Tibial artery (tissue), 4 donors: Measurements from ENCODE around the gene ASAP2.

Experiments
- DNase-seq, 2 donors: peaks; one replicate each; pipeline ENCODE4 v3.0.0-alpha.2; 2019
- H3K27ac ChIP-seq, 2 donors: fragments of 200-600 bp; sonication (generic) in 1 of 2; 1 replicate in 1 of 2; 2 replicates in 1 of 2; pipeline ENCODE4 v1.5.1; 2018 to 2019; ENCODE audit warnings: mild to moderate bottlenecking in 1 of 2
- H3K27me3 ChIP-seq, 2 donors: fragments of 200-600 bp; sonication (generic) in 1 of 2; one replicate each; pipeline versions ENCODE4 v1.5.1 to v1.6.0; 2016 to 2019
- H3K36me3 ChIP-seq, 3 donors: fragments of 200-600 bp; sonication (generic) in 2 of 3; one replicate each; pipeline ENCODE4 v1.5.1; 2016 to 2019; ENCODE audit warnings: mild to moderate bottlenecking in 2 of 3
- H3K4me1 ChIP-seq, 4 donors: fragments of 200-600 bp; sonication (generic) in 2 of 4; 1 replicate in 3 of 4; 2 replicates in 1 of 4; pipeline ENCODE4 v1.5.1; 2016 to 2019
- H3K4me3 ChIP-seq, 2 donors: fragments of 200-600 bp; sonication (generic) in 1 of 2; 1 replicate in 1 of 2; 2 replicates in 1 of 2; pipeline ENCODE4 v1.5.1; 2018 to 2019; ENCODE audit warnings: mild to moderate bottlenecking in 2 of 2
- H3K9me3 ChIP-seq, 3 donors: fragments of 200-600 bp; sonication (generic) in 1 of 3; one replicate each; pipeline ENCODE4 v1.5.1; 2016 to 2019
- intact Hi-C: fragments of 100-400 bp; cut with DNase I; formaldehyde crosslinking; loops from one replicate; pipeline ENCODE4 v1.15.0; 2023; ENCODE audit warnings: low total_unique reads
- TF ChIP-seq, protein P1 (sequence below), 2 experiments: fragments of 200-600 bp in 1 of 2; fragments of 450-650 bp in 1 of 2; IDR thresholded peaks; one replicate each; pipeline ENCODE4 v1.5.1; 2017 to 2019; ENCODE audit warnings: antibody characterized with exemption in 2 of 2, mild to moderate bottlenecking in 1 of 2, moderate library complexity in 1 of 2

ASAP2 gene

DNA sequence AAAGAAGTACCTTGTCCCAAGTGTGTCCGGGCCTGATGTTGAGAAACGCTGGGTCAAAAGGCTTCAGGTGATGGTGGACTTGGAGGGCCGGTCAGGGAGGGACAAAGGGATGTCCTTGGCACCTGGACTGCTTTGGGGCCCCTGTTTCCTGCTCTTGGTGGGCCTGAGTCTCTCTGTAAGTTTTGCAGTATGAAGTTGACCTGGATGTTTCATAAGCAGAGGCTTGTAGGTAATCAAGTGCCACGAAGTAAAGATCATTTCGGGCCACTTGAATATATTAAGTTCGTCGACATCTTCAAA lies 29.4 kb downstream of the ASAP2 start:
- H3K9me3 ChIP-seq, result no peaks in the 10 kb centered on the region
- intact Hi-C loops, result no loop called here
- DNase-seq, result no peak
- TF ChIP-seq, protein P1, sequence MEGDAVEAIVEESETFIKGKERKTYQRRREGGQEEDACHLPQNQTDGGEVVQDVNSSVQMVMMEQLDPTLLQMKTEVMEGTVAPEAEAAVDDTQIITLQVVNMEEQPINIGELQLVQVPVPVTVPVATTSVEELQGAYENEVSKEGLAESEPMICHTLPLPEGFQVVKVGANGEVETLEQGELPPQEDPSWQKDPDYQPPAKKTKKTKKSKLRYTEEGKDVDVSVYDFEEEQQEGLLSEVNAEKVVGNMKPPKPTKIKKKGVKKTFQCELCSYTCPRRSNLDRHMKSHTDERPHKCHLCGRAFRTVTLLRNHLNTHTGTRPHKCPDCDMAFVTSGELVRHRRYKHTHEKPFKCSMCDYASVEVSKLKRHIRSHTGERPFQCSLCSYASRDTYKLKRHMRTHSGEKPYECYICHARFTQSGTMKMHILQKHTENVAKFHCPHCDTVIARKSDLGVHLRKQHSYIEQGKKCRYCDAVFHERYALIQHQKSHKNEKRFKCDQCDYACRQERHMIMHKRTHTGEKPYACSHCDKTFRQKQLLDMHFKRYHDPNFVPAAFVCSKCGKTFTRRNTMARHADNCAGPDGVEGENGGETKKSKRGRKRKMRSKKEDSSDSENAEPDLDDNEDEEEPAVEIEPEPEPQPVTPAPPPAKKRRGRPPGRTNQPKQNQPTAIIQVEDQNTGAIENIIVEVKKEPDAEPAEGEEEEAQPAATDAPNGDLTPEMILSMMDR (IDR thresholded peaks at IDR 0.05), result no peak
- no peaks in the 10 kb centered on the region for H3K27me3 ChIP-seq
- no peak overlapping the region for H3K4me3 ChIP-seq
- peak overlapping the region; percentile 70 to 76 for H3K27ac ChIP-seq
- no peaks in the 10 kb centered on the region for H3K36me3 ChIP-seq
- H3K4me1 ChIP-seq, result peaks cover 0 to 99% (median 57%) of the 10 kb centered on the region in 4 donors

DNA sequence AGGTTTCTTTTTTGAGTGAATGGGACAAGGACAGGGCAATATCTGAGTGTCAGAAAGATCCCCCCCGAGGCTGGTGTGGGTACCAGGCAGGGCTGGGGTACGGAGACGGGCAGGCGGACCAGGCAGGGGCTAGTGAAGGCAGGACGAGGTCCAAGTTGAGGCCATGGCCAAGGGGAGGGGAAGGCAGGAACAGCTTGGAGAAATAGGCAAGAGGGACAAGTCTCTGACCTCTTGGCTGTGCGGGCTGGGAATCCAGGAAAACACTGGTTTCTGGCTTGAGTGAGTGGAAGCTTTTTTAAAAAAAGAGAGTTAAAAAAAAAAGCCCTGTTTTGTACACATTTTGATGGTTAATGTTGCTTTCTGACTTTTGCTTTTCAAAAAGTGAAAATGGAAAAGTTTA lies 30.3 kb downstream of the ASAP2 start:
- Histone ChIP-seq H3K27me3 (no peaks in the 10 kb centered on the region), H3K4me3 (no peak overlapping the region), H3K4me1 (peaks cover 0 to 99% (median 51%) of the 10 kb centered on the region in 4 donors), H3K9me3 (no peaks in the 10 kb centered on the region), H3K36me3 (no peaks in the 10 kb centered on the region), H3K27ac (peak overlapping the region; percentile 70 to 76)
- TF ChIP-seq, protein P1 (IDR thresholded peaks at IDR 0.05), result no peak
- DNase-seq, result no peak
- intact Hi-C loops, result no loop called here

DNA sequence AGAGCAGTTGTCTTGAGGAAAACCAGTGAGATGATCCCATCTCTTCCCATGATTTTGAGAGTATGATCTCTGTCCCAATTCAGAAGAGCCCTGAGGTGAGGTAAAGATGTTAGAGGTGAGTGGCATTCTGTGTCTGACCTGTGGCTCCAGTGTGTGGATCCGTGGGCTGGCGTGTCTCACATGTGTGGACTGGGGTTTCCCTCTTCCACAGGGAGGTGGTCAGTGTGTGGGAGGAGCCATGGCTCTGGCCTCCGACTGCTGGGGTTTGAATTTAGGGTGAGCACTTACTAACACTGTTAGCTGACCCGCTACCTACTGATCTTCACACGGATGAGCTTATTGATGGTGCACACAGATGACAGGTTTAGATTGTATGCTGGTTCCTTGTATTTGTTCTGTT lies 31.2 kb downstream of the ASAP2 start:
- no peak overlapping the region for H3K4me3 ChIP-seq
- peak overlapping the region; percentile 70 to 76 for H3K27ac ChIP-seq
- H3K27me3 ChIP-seq, result no peaks in the 10 kb centered on the region
- no peaks in the 10 kb centered on the region for H3K36me3 ChIP-seq
- TF ChIP-seq, protein P1 (IDR thresholded peaks at IDR 0.05), result no peak
- no peaks in the 10 kb centered on the region for H3K9me3 ChIP-seq
- no peak for DNase-seq
- peaks cover 0 to 94% (median 53%) of the 10 kb centered on the region in 4 donors for H3K4me1 ChIP-seq
- intact Hi-C loops, result no loop called here

DNA sequence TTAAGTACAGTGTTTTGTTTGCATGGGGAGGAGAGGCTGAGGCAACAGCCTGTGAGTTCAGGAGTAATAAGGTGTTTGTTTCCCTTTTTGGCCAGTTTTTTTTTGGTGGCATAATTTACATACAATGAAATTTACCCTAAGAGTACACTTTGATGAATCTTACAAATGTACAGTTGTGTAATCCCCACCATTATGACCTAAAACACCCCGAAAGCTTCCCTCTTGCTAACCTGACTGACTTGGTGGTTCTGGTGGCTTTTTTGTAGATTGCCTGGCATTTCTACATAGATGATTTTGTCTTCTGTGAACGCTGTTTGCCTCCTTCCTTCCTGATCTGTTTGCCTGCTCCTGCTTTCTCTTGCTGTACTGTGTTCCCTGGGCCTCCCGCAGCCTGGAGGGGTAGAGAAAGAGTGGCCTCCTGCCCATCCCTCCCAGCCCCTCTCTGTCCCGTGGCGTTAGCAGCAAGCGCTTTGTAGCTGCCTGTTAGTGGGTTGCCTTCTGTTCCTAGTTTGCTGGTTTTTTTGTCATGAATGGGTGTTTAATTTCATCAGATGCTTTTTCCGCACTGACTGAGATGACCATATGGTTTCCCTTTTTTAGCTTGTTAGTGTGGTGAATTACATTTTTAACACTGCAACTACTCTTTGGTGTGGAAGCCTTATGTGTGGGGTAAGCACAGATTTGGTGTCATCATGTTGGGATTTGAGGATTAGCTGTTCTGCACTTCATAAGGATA lies 32.1 kb downstream of the ASAP2 start:
- TF ChIP-seq, protein P1 (IDR thresholded peaks at IDR 0.05), result no peak
- H3K4me1 ChIP-seq, result peaks cover 0 to 85% (median 49%) of the 10 kb centered on the region in 4 donors
- H3K36me3 ChIP-seq, result no peaks in the 10 kb centered on the region
- no peak overlapping the region for H3K4me3 ChIP-seq
- no peaks in the 10 kb centered on the region for H3K27me3 ChIP-seq
- H3K9me3 ChIP-seq, result no peaks in the 10 kb centered on the region
- H3K27ac ChIP-seq, result peak overlapping the region; percentile 70 to 76
- no peak for DNase-seq
- intact Hi-C loops, result no loop called here

DNA sequence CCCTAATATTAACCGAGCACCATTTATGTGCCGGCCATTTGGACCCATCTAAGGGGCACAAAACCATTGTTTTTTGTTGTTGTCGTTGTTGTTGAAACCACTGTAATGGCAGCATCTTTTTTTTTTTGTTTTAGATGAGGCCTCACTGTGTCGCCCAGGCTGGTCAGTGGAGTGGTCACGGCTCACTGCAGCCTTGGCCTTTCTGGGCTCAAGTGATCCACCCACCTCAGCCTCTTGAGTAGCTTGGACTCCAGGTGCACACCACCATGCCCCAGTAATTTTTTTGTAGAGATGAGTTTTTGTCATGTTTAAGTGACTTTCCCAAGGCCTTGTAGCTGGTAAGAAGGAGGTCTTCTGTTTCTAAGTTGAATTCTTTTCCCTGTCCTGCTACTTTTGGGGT lies 33.0 kb downstream of the ASAP2 start:
- Histone ChIP-seq H3K36me3 (no peaks in the 10 kb centered on the region), H3K27me3 (no peaks in the 10 kb centered on the region), H3K4me1 (peaks cover 0 to 80% (median 44%) of the 10 kb centered on the region in 4 donors), H3K9me3 (no peaks in the 10 kb centered on the region), H3K27ac (peak overlapping the region in 1 of 2 donors; percentile 5), H3K4me3 (no peak overlapping the region)
- no peak for DNase-seq
- intact Hi-C loops, result no loop called here
- TF ChIP-seq, protein P1 (IDR thresholded peaks at IDR 0.05), result no peak
